ENCODE data around the gene PXMP4. TPM values are rescaled to one million over a fixed set of nuclear protein-coding genes. Genes with fewer than 3 reads are reported as not detected.

Gene PXMP4
- total RNA-seq, 1 experiment from 2014 or later, result 5.7 TPM

- Histone ChIP-seq H2AFZ (ENCODE audit: low read length) (no peak overlapping the region), H3K9me3 (ENCODE audit: control insufficient read depth, low read depth, low read length) (no peaks in the 10 kb centered on the region), H3K4me1 (ENCODE audit: insufficient read depth, low read length) (no peaks in the 10 kb centered on the region), H2BK20ac (ENCODE audit: low read depth, low read length, poor library complexity, severe bottlenecking) (no peak overlapping the region), H3K79me2 (ENCODE audit: insufficient read depth, low read length) (no peaks in the 10 kb centered on the region), H4K91ac (ENCODE audit: insufficient read length, low read depth, low read length) (no peak overlapping the region), H4K20me1 (ENCODE audit: control insufficient read depth, insufficient read depth, insufficient read length) (no peaks in the 10 kb centered on the region), H3K56ac (ENCODE audit: insufficient read length, low read depth, low read length) (no peak overlapping the region), H3K23ac (ENCODE audit: insufficient read length, low read depth, low read length) (no peak overlapping the region), H3K27me3 (ENCODE audit: insufficient read depth, low read length) (no peaks in the 10 kb centered on the region), H3K18ac (ENCODE audit: insufficient read length, low read depth, low read length) (no peak overlapping the region), H2AK5ac (ENCODE audit: insufficient read length, low read length) (no peak overlapping the region), H4K5ac (ENCODE audit: insufficient read length, low read depth, low read length) (no peak overlapping the region), H3K79me1 (ENCODE audit: insufficient read depth, low read depth, low read length, poor library complexity, severe bottlenecking) (no peaks in the 10 kb centered on the region), H2BK15ac (ENCODE audit: low read depth, low read length) (no peak overlapping the region), H2BK12ac (ENCODE audit: insufficient read length, low read depth, low read length) (no peak overlapping the region), H2BK5ac (ENCODE audit: insufficient read length, low read length) (no peak overlapping the region), H4K8ac (replicated peaks; ENCODE audit: insufficient read length, low read depth, low read length) (no peak overlapping the region), H3K27ac (ENCODE audit: insufficient read length, low read depth, low read length) (no peak overlapping the region), H3K9ac (ENCODE audit: extremely low read depth, insufficient read length, low read length) (no peak overlapping the region), H3K4me2 (ENCODE audit: insufficient read depth, insufficient read length, low read length) (no peak overlapping the region), H2BK120ac (ENCODE audit: low read depth, low read length, poor library complexity, severe bottlenecking) (no peak overlapping the region), H3K14ac (ENCODE audit: insufficient read depth, low read length) (no peak overlapping the region), H3K23me2 (ENCODE audit: insufficient read length, low read depth, low read length, poor library complexity, severe bottlenecking) (no peaks in the 10 kb centered on the region), H3K4ac (ENCODE audit: low read depth, low read length) (no peak overlapping the region), H3T11ph (ENCODE audit: low read length) (no peak overlapping the region)
- Mint-ChIP-seq H3K27me3 (ENCODE audit: low read depth) (no peaks in the 10 kb centered on the region), H3K4me3 (no peak overlapping the region), H3K4me1 (peaks cover 23 to 25% of the 10 kb centered on the region in 2 experiments), H3K9me3 (no peaks in the 10 kb centered on the region; a peak in 1 of 5 replicates), H3K36me3 (ENCODE audit: insufficient read depth in 1 of 3, low read depth in 3 of 3) (peaks cover 0 to 35% (median 4%) of the 10 kb centered on the region in 3 experiments; a peak in 5 of 7 replicates), H3K27ac (no peak overlapping the region; a peak in 1 of 7 replicates)
- no peak for DNase-seq
- TF ChIP-seq CTCF (conservative IDR thresholded peaks at IDR 0.05), result no peak
- WGBS (ENCODE audit: extremely low coverage, insufficient read length, low lambda C conversion rate), result no CpG with 5 or more reads among the region's 4 CpGs
Measured at GRCh38 chr20:33655164-33655563, 64.9 kb downstream of the PXMP4 start.
